ENCODE results near the gene MAGI1. TPM values are rescaled to one million over a fixed set of nuclear protein-coding genes. Genes with fewer than 3 reads are reported as not detected.

The MAGI1 gene
- total RNA-seq, 6 donors from 2014 or later = 33.0 to 72.9 (median 62.4) TPM

- Histone ChIP-seq H3K27me3 (no peaks in the 10 kb centered on the region), H3K27ac (no peak overlapping the region), H3K4me1 (peaks cover 0 to 4% (median 0%) of the 10 kb centered on the region in 4 donors), H3K36me3 (no peaks in the 10 kb centered on the region), H3K9me3 (no peaks in the 10 kb centered on the region), H3K4me3 (no peak overlapping the region)
- no peak for TF ChIP-seq CTCF (IDR thresholded peaks at IDR 0.05)
- no peak for TF ChIP-seq EP300 (IDR thresholded peaks at IDR 0.05)
- no peak for TF ChIP-seq POLR2AphosphoS5 (IDR thresholded peaks at IDR 0.05)
- TF ChIP-seq POLR2A (IDR thresholded peaks at IDR 0.05) = no peak
- DNase-seq (no peak), ATAC-seq (ENCODE audit: low FRiP score in 2 of 2) (no peak)
These were observed 60.6 kb downstream of the MAGI1 start for GRCh38 chr3:65978116-65978515.

GRCh38 chr3:65975032-65975431 is 63.7 kb downstream of the MAGI1 start:
- H3K4me3 ChIP-seq = no peak overlapping the region
- no peaks in the 10 kb centered on the region for H3K27me3 ChIP-seq
- no peak for ATAC-seq (ENCODE audit: low FRiP score in 2 of 2)
- no peak for TF ChIP-seq CTCF (IDR thresholded peaks at IDR 0.05)
- no peak for TF ChIP-seq POLR2A (IDR thresholded peaks at IDR 0.05)
- no peaks in the 10 kb centered on the region for H3K36me3 ChIP-seq
- peaks cover 0 to 13% (median 7%) of the 10 kb centered on the region in 4 donors for H3K4me1 ChIP-seq
- no peak overlapping the region for H3K27ac ChIP-seq
- no peak for DNase-seq
- 68 to 82% methylated on average over 3 of the region's 3 CpGs for WGBS, 2 donors
- H3K9me3 ChIP-seq = no peaks in the 10 kb centered on the region

- H3K9me3 ChIP-seq = no peaks in the 10 kb centered on the region
- H3K4me1 ChIP-seq = peaks cover 0 to 12% (median 7%) of the 10 kb centered on the region in 4 donors
- no peaks in the 10 kb centered on the region for H3K27me3 ChIP-seq
- ATAC-seq (ENCODE audit: low FRiP score in 2 of 2) (no peak), DNase-seq (no peak)
- H3K36me3 ChIP-seq = no peaks in the 10 kb centered on the region
- WGBS, 2 donors = 92 to 96% methylated on average over 4 of the region's 4 CpGs
- TF ChIP-seq POLR2AphosphoS5 (IDR thresholded peaks at IDR 0.05) (no peak), POLR2A (IDR thresholded peaks at IDR 0.05) (no peak), CTCF (IDR thresholded peaks at IDR 0.05) (no peak), EP300 (IDR thresholded peaks at IDR 0.05) (no peak)
- no peak overlapping the region for H3K27ac ChIP-seq
- H3K4me3 ChIP-seq = no peak overlapping the region
These were observed 64.2 kb downstream of the MAGI1 start for GRCh38 chr3:65974509-65974908.

- H3K36me3 ChIP-seq = no peaks in the 10 kb centered on the region
- no peaks in the 10 kb centered on the region for H3K27me3 ChIP-seq
- peaks cover 0 to 9% (median 7%) of the 10 kb centered on the region in 4 donors for H3K4me1 ChIP-seq
- H3K9me3 ChIP-seq = no peaks in the 10 kb centered on the region
- DNase-seq (no peak), ATAC-seq (ENCODE audit: low FRiP score in 2 of 2) (no peak)
- no peak for TF ChIP-seq POLR2A (IDR thresholded peaks at IDR 0.05)
- no peak for TF ChIP-seq POLR2AphosphoS5 (IDR thresholded peaks at IDR 0.05)
- TF ChIP-seq EP300 (IDR thresholded peaks at IDR 0.05) = no peak
- no peak for TF ChIP-seq CTCF (IDR thresholded peaks at IDR 0.05)
- 97 to 100% methylated on average over 1 of the region's 1 CpG for WGBS, 2 donors
- H3K27ac ChIP-seq = no peak overlapping the region
- H3K4me3 ChIP-seq = no peak overlapping the region
These were observed 66.0 kb downstream of the MAGI1 start for GRCh38 chr3:65972765-65973164.
